Renal cortical epithelial cell (primary cell): ENCODE results near the gene GNAS-AS1. TPM values are rescaled to one million over a fixed set of nuclear protein-coding genes. Genes with fewer than 3 reads are reported as not detected.
"Not testable (repeated sequence)": the region's sequence is repeated elsewhere in the genome, so short reads cannot be mapped to it uniquely, and the experiment has no call there.

ENCODE experiments used
- DNase-seq: peaks from one replicate; pipeline ENCODE4 v3.0.0-alpha.2; 2011; ENCODE audit warnings: low read depth
- total RNA-seq: library from RNA; depleted of rRNA; stranded (reverse); fragments of >200 nt; gene quantifications from 2 replicates; pipeline ENCODE4 v1.2.3, GENCODE V29; 2014

GNAS-AS1 gene
- total RNA-seq, 1 donor from 2014 or later: 0.65 TPM

GRCh38 chr20:58835231-58835630, 15.5 kb downstream of the GNAS-AS1 start:
- no peak for DNase-seq

- no peak for DNase-seq
These were observed 16.8 kb downstream of the GNAS-AS1 start for GRCh38 chr20:58833921-58834320.

GRCh38 chr20:58832457-58832856, 18.2 kb downstream of the GNAS-AS1 start:
- peak; percentile 6 for DNase-seq

- no peak for DNase-seq
These were observed 21.2 kb downstream of the GNAS-AS1 start for GRCh38 chr20:58829531-58829941.

GRCh38 chr20:58828804-58829203, 21.9 kb downstream of the GNAS-AS1 start:
- DNase-seq: not testable (repeated sequence)

- DNase-seq: no peak
These were observed 22.6 kb downstream of the GNAS-AS1 start for GRCh38 chr20:58828136-58828535.

GRCh38 chr20:58826271-58826670, 24.4 kb downstream of the GNAS-AS1 start:
- no peak for DNase-seq

- no peak for DNase-seq
These were observed 25.3 kb downstream of the GNAS-AS1 start for GRCh38 chr20:58825450-58825849.

- DNase-seq: no peak
These were observed 25.9 kb downstream of the GNAS-AS1 start for GRCh38 chr20:58824843-58825242.

- DNase-seq: no peak
These were observed 27.7 kb downstream of the GNAS-AS1 start for GRCh38 chr20:58822748-58823730.

GRCh38 chr20:58822149-58822548, 28.6 kb downstream of the GNAS-AS1 start:
- no peak for DNase-seq

GRCh38 chr20:58820515-58820914, 30.2 kb downstream of the GNAS-AS1 start:
- not testable (repeated sequence) for DNase-seq

- DNase-seq: no peak
These were observed 30.8 kb downstream of the GNAS-AS1 start for GRCh38 chr20:58819921-58820320.

- DNase-seq: peak; percentile 20
These were observed 32.0 kb downstream of the GNAS-AS1 start for GRCh38 chr20:58818586-58819285.

- no peak for DNase-seq
These were observed 33.0 kb downstream of the GNAS-AS1 start for GRCh38 chr20:58817748-58818147.

- no peak for DNase-seq
These were observed 33.6 kb downstream of the GNAS-AS1 start for GRCh38 chr20:58816957-58817651.

GRCh38 chr20:58816051-58816450, 34.7 kb downstream of the GNAS-AS1 start:
- no peak for DNase-seq

- DNase-seq: no peak
These were observed 35.3 kb downstream of the GNAS-AS1 start for GRCh38 chr20:58815448-58815847.

GRCh38 chr20:58813369-58813768, 37.3 kb downstream of the GNAS-AS1 start:
- DNase-seq: no peak

GRCh38 chr20:58811334-58811733, 39.4 kb downstream of the GNAS-AS1 start:
- DNase-seq: no peak

GRCh38 chr20:58810879-58811250, 39.8 kb downstream of the GNAS-AS1 start:
- no peak for DNase-seq
